OCI-LY1 (cell line): ENCODE results near the gene CAMK4.

Experiments used
- H2AFZ ChIP-seq: fragments of 200-600 bp; sonication (generic), shearing (Covaris generic); 2 replicates; pipeline ENCODE4 v1.6.0; 2014; ENCODE audit warnings: antibody characterized with exemption, mild to moderate bottlenecking, low read length
- H3F3A ChIP-seq: fragments of 200-600 bp; sonication (generic), shearing (Covaris generic); 2 replicates; pipeline ENCODE4 v1.6.0; 2014; ENCODE audit warnings: mild to moderate bottlenecking, antibody characterized with exemption, low read length, moderate library complexity; ENCODE audit not compliant: insufficient read depth
- H3K27ac ChIP-seq: fragments of 200-600 bp; sonication (generic); 2 replicates; pipeline ENCODE4 v1.5.1; 2014; ENCODE audit warnings: low read length, mixed run types, mild to moderate bottlenecking, low read depth; ENCODE audit not compliant: poor library complexity, severe bottlenecking
- H3K27me3 ChIP-seq: fragments of 200-600 bp; sonication (generic); 2 replicates; pipeline ENCODE4 v1.6.0; 2014; ENCODE audit warnings: antibody characterized with exemption, mild to moderate bottlenecking, low read length, moderate library complexity; ENCODE audit not compliant: insufficient read depth
- H3K36me3 ChIP-seq: fragments of 200-600 bp; sonication (generic); 2 replicates; pipeline ENCODE4 v1.6.1; 2014; ENCODE audit warnings: mild to moderate bottlenecking, antibody characterized with exemption, low read length, moderate library complexity, mixed read lengths; ENCODE audit not compliant: insufficient read depth
- H3K4me1 ChIP-seq: fragments of 200-600 bp; sonication (generic); 2 replicates; pipeline ENCODE4 v1.5.1; 2014; ENCODE audit warnings: mild to moderate bottlenecking, low read length, moderate library complexity; ENCODE audit not compliant: insufficient read depth, severe bottlenecking
- H3K4me2 ChIP-seq: fragments of 200-600 bp; sonication (generic), shearing (Covaris generic); 2 replicates; pipeline ENCODE4 v1.6.1; 2014; ENCODE audit warnings: low read length
- H3K4me3 ChIP-seq: fragments of 200-600 bp; sonication (generic); 2 replicates; pipeline ENCODE4 v1.5.1; 2014; ENCODE audit warnings: low read length, low read depth, mild to moderate bottlenecking, mixed read lengths; ENCODE audit not compliant: poor library complexity, severe bottlenecking
- H3K79me2 ChIP-seq: fragments of 200-600 bp; shearing (Covaris generic); 2 replicates; pipeline ENCODE4 v1.6.1; 2016; ENCODE audit warnings: mixed run types, low read length, mixed read lengths; ENCODE audit not compliant: insufficient read depth
- H3K9ac ChIP-seq: fragments of 200-600 bp; sonication (generic), shearing (Covaris generic); 2 replicates; pipeline ENCODE4 v1.6.1; 2014; ENCODE audit warnings: mild to moderate bottlenecking, low read length, mixed read lengths
- H3K9me2 ChIP-seq: fragments of 200-600 bp; sonication (generic), shearing (Covaris generic); 2 replicates; pipeline ENCODE4 v1.6.1; 2014; ENCODE audit warnings: low read depth, mild to moderate bottlenecking, low read length, mixed read lengths
- H3K9me3 ChIP-seq: fragments of 200-600 bp; shearing (Covaris generic); 2 replicates; pipeline ENCODE4 v1.6.1; 2014; ENCODE audit warnings: low read length, mixed read lengths
- H4K20me1 ChIP-seq: fragments of 200-600 bp; sonication (generic), shearing (Covaris generic); 2 replicates; pipeline ENCODE4 v1.6.0; 2016; ENCODE audit warnings: mild to moderate bottlenecking, low read length; ENCODE audit not compliant: insufficient read depth
- EZH2 ChIP-seq: fragments of 200-600 bp; sonication (generic), shearing (Covaris generic); IDR thresholded peaks from 2 replicates; pipeline ENCODE4 v1.8.0; 2017; ENCODE audit warnings: borderline replicate concordance, mixed run types, mild to moderate bottlenecking, antibody characterized with exemption, low read length, moderate library complexity, mixed read lengths
- TF ChIP-seq, protein P1 (sequence below): fragments of 200-600 bp; sonication (generic), shearing (Covaris generic); IDR thresholded peaks from 2 replicates; pipeline ENCODE4 v1.5.1; 2017; ENCODE audit warnings: mild to moderate bottlenecking, antibody characterized with exemption, low read length, moderate library complexity, mixed read lengths

The CAMK4 gene

DNA sequence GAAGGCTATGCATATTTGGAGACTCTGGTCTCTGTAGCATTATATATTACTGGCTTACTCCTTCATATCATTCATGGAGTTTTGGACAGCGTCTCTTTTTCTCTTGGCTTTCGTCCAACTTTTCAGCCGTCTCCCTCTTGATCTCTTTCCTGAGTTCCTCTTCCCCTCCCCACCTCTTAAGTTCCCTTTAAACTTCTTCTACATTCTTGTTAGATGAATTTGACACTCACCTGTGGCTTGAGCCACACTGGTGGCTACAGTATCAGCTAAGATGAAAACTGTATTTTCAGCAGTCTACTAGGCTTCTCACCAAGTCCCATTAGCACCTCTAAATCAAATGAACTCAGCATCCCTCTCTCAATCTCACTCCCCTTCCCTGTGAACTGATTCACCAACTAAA, 160.0 kb downstream of the CAMK4 start:
- Histone ChIP-seq H3K27ac (no peak overlapping the region), H3K4me2 (no peak overlapping the region)

DNA sequence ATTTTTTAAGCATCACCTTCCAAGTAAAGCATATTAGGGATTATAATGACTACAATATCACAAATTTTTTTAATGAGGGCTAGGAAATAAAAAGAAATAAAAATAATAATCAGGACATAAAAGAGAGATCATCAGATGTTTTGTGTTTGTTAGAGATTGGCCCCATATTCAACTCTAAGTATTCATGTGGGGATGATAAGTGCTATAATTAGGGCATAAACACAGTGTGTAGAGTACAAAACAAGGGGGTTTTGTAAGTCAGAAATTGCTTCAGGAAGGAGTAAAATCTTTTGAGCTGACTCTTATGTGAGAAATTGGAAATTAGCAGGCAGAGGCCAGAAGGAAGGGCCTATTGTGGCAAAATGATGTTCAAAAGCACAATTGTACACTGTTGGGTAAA, 160.9 kb downstream of the CAMK4 start:
- H3K27ac ChIP-seq: no peak overlapping the region
- H3K9ac ChIP-seq: no peak overlapping the region
- H3K27me3 ChIP-seq: no peaks in the 10 kb centered on the region
- TF ChIP-seq EZH2: no peak
- TF ChIP-seq, protein P1, sequence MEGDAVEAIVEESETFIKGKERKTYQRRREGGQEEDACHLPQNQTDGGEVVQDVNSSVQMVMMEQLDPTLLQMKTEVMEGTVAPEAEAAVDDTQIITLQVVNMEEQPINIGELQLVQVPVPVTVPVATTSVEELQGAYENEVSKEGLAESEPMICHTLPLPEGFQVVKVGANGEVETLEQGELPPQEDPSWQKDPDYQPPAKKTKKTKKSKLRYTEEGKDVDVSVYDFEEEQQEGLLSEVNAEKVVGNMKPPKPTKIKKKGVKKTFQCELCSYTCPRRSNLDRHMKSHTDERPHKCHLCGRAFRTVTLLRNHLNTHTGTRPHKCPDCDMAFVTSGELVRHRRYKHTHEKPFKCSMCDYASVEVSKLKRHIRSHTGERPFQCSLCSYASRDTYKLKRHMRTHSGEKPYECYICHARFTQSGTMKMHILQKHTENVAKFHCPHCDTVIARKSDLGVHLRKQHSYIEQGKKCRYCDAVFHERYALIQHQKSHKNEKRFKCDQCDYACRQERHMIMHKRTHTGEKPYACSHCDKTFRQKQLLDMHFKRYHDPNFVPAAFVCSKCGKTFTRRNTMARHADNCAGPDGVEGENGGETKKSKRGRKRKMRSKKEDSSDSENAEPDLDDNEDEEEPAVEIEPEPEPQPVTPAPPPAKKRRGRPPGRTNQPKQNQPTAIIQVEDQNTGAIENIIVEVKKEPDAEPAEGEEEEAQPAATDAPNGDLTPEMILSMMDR: no peak
- no peaks in the 10 kb centered on the region for H3K9me3 ChIP-seq
- no peaks in the 10 kb centered on the region for H3K4me1 ChIP-seq
- H3K4me2 ChIP-seq: no peak overlapping the region
- H3K79me2 ChIP-seq: no peaks in the 10 kb centered on the region
- H3F3A ChIP-seq: no peaks in the 10 kb centered on the region
- H4K20me1 ChIP-seq: no peaks in the 10 kb centered on the region
- no peak overlapping the region for H2AFZ ChIP-seq
- peaks cover 46% of the 10 kb centered on the region for H3K36me3 ChIP-seq
- no peak overlapping the region for H3K4me3 ChIP-seq
- no peaks in the 10 kb centered on the region for H3K9me2 ChIP-seq

More for the DNA sequence above, 160.0 kb downstream of the CAMK4 start:
- Histone ChIP-seq H4K20me1 (no peaks in the 10 kb centered on the region), H3K4me1 (no peaks in the 10 kb centered on the region), H3K79me2 (no peaks in the 10 kb centered on the region), H3K9me2 (no peaks in the 10 kb centered on the region), H3K9ac (no peak overlapping the region), H3F3A (no peaks in the 10 kb centered on the region), H3K9me3 (no peaks in the 10 kb centered on the region), H3K27me3 (no peaks in the 10 kb centered on the region), H2AFZ (no peak overlapping the region), H3K4me3 (no peak overlapping the region), H3K36me3 (peaks cover 41% of the 10 kb centered on the region)
- no peak for TF ChIP-seq EZH2
- TF ChIP-seq, protein P1: no peak

DNA sequence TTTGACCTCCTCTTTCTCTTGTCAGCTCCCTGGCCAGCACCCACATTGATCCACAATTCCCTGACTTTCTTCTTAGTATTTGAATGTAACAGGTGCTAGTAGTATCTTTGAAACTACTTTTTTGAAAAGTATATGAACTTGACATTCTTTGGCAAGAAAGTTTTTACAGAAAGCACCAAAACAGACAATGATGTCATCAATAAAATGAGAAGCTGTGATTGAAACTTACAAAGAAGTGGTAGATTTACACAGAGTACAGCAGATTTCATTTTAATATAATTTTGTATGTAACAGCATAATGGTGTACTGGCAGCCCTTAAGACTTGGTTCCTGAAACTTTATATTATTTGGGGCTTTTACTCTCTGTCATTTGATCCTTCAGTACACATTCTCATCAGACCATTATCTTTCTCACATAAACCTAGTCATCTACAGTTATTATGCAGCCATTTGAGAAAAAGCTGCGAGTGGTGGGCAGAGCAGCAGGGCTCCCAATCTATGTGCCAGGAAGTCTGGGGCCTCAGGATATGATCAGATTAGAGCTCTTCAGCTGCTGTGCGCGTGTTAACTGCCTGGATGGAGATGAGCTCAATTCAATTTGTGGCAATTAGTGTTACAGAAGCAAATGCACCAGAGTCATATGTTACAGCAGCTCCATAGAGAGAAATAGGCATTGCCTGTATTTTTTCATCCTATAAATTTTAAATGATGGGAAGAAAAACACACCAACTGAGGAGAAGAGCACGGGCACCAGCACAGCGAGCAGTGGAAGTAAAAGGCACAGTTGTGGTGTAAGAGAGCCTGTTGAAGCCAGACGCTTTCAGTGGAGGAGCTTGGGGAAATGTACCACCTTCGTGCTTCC, 162.0 kb downstream of the CAMK4 start:
- H3K79me2 ChIP-seq: no peaks in the 10 kb centered on the region
- no peak for TF ChIP-seq EZH2
- TF ChIP-seq, protein P1: no peak
- no peaks in the 10 kb centered on the region for H3K9me2 ChIP-seq
- no peaks in the 10 kb centered on the region for H3F3A ChIP-seq
- H4K20me1 ChIP-seq: no peaks in the 10 kb centered on the region
- H3K4me1 ChIP-seq: no peaks in the 10 kb centered on the region
- H3K4me3 ChIP-seq: no peak overlapping the region
- no peak overlapping the region for H3K9ac ChIP-seq
- no peaks in the 10 kb centered on the region for H3K9me3 ChIP-seq
- no peaks in the 10 kb centered on the region for H3K27me3 ChIP-seq
- no peak overlapping the region for H3K27ac ChIP-seq
- no peak overlapping the region for H3K4me2 ChIP-seq
- peaks cover 56% of the 10 kb centered on the region for H3K36me3 ChIP-seq
- no peak overlapping the region for H2AFZ ChIP-seq
